GM19193 (cell line): ENCODE data around the gene MTA3.

ENCODE experiments used
- POLR2A ChIP-seq: IDR thresholded peaks from 4 replicates; pipeline ENCODE4 v1.6.1; 2011; ENCODE audit not compliant: insufficient read depth, insufficient read length; ENCODE audit errors: extremely low read depth

MTA3 gene

DNA sequence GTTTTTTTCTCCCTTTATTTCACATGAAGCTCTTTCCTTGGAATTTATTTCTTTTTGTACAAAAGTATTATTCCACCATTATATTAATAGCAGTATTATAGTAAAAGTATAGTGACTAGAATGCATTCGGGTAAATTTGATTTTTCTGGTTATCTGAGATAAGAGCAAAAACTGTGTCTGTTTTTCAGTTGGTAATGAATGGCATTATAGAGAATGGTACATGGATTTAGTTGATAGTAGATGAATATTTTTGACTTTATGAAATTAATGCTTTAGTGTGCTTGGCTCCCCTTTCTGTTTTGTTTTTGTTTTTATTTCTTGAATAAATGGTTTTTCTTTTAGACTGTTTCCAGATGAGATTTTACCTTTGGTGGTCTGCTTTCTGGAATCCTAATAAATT, 71.8 kb downstream of the MTA3 start:
- no peak for TF ChIP-seq POLR2A

DNA sequence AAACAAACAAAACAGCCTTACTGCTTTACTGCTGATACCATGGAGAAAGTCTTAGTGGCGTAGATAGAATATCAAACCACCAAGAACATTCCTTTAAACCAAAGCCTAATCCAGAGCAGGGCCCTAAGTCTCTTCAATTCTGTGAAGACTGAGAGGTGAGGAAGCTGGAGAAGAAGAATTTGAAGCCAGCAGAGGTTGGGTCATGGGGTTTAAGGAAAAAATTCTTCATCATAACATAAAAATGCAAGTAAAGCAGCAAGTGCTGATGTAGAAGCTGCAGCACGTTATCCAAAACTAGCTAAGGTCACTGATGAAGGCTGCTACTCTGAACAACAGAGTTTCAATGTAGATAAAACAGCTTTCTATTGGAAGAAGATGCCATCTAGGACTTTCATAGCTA, 77.1 kb downstream of the MTA3 start:
- TF ChIP-seq POLR2A: no peak

DNA sequence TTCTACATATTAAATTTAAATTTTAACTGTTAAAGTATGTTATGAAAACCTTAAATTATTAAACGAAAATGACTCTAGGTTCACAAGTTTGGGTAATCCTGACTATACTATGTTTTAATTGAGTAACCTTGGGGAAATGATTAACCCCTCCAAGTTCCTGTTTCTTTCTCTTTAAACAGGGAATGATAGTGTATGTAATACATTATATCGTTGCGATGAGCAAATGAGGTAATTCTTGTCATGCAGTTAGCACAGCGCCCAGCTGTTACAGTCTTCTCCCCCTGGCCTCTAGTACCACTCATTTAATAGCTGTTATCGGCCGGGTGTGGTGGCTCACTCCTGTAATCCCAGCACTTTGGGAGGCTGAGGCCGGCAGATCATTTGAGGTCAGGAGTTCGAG, 80.4 kb downstream of the MTA3 start:
- TF ChIP-seq POLR2A: no peak

DNA sequence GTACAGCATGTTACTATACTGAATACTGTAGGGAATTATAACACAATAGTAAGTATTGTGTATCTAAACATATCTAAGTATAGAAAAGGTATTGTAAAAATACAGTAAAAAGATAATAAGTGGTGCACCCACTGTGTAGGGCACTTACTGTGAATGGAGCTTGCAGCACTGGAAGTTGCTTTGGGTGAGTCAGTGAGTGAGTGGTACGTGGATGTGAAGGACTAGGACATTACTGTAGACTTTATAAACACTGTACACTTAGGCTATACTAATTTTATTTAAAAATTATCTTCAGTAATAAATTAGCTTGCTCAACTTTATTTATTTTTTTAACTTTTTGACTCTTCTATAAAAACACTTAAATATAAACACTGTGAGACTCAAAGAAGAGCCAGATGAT, 82.6 kb downstream of the MTA3 start:
- TF ChIP-seq POLR2A: no peak

DNA sequence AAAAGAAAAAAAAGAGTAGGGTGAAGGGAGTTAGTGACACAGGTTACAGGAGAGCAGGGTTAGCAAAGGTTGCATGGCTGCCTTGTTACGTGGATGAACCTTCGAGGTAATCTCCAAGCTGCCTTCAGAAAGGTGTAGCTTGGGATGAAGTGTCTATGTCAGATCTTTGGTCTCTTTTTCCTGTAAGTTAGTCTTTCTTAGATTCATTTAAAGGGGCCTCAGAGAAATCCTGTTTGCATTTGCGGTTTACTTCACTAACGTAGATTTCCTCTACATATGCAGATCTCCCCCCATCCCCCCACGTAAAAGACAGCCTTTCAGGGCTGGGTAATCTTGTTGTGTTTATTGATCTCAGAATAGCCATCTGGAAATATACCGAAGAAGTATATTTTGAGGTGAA, 83.7 kb downstream of the MTA3 start:
- no peak for TF ChIP-seq POLR2A

DNA sequence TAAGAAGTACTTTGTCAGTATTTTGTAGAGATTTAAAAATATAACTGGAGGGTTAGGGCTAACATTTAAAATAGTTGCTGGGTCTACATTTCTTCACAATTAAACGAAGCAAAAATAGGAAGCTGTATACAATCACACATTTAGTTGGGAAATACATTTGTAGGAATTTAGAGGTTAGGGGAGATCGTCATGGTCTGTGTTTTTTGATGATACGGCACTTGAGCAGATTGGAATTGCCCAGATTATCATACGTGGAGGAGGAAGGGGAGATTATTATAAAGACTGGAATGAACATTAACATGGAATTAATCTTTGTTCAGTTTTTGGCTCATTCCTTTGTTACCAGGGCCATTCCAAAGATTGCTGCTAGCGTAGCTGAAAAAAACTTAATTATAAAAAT, 84.6 kb downstream of the MTA3 start:
- TF ChIP-seq POLR2A: no peak

DNA sequence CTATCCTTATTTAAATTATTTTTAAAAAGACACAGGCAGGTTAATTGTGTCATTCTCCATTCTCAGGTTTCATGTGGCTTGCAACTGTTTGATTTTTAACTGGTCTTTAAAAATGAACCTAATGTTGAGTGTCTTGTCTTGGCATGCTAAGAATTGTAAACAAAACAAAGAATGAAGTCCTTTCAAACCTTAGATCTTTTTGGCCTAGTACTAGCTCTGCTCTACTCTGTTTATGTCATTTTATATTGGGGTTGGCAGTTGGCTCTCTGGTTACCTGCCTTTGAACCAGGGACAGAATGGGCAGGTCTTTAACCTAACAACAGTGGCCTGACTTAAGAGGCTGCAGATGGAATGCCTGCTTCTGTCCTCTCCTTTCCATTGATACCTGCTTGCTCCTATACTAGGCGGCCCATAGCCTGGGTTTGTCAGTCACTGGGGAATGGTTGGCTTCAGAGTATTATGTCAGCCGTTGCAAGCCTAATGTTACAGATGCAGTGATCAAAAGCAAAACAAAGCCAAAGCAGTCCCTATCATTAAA, 85.5 kb downstream of the MTA3 start:
- TF ChIP-seq POLR2A: no peak

DNA sequence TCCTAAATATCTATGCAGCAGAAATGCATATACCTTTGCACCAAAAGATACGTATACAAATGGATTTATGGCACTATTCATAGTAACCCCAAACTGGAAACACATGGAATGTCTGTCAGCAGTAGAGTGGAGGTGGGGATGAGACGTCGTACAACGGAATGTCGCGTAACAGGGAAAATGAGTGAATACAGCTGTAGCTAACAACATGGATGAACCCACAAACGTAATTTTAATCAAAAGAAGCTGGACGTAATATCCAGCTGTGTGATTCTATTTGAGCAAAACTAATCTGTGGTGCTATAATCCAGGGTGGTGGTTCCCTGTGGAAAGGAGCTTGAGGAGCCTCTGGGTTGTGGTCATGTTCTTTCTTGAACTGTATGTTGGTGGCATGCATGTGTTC, 89.9 kb downstream of the MTA3 start:
- TF ChIP-seq POLR2A: no peak

DNA sequence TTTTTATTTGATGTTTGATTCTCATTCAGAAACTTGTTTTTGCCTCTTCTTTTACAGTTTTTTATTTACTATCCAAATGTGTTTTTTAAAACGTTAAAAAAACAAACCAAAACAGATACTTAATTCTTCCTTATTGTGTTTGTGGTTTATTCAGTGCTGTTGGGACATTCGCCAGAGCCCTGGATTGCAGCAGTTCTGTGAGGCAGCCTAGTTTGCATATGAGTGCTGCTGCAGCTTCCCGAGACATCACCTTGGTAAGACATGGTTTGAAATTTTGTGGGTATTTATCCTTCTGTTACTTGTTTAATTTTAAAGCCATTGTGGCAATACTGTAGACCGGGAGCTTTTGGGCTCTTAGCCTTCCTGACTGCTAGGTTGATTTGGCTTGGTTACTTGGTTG, 91.2 kb downstream of the MTA3 start:
- TF ChIP-seq POLR2A: no peak

DNA sequence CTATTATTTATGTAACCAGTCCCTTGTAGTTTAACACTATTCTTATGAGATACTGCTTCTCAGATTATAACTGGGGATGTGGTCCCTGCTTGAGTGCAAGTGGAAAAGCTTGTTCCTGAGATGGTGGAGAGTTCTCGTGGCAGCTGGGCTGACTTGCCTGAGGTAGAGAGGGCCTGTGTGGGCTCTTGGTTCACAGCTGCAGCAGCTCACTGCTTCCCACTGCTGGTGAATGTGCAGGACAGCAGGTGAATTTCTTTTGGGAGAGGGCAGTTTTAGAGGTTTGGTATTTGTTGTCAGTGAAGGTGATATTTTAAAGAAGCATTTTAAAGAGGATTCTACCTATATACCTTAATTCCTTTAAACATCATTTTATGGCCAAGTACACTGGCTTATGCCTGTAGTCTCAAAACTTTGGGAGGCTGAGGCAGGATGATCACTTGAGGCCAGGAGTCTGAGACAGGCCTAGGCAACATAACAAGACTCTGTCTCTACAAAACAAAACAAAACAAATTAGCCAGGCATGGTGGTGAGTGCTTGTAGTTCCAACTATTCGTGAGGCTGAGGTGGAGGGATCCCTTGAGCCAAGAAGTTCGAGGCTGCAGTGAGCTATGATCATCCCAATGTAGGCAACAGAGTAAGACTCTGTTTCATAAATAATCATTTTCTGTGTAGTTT, 94.8 kb downstream of the MTA3 start:
- TF ChIP-seq POLR2A: no peak

DNA sequence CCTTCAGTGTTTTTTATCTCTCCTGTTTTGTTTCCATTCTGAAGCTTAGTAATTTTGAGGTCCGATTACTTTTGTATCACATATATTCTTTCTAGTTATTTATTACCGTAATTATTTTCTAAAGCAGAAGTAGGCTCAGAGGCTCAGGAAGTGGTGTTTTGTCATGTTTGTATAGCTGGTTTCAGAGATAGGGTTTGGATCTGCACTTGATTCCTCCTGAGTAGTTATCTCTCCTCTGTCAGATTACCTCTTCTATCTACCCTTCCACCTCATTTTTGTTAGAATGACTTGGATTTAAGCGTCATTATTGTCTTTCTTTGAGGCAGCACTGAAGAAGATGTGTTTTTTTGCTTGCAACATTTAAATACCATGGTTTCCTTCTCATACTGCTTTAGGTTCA, 95.4 kb downstream of the MTA3 start:
- TF ChIP-seq POLR2A: no peak

DNA sequence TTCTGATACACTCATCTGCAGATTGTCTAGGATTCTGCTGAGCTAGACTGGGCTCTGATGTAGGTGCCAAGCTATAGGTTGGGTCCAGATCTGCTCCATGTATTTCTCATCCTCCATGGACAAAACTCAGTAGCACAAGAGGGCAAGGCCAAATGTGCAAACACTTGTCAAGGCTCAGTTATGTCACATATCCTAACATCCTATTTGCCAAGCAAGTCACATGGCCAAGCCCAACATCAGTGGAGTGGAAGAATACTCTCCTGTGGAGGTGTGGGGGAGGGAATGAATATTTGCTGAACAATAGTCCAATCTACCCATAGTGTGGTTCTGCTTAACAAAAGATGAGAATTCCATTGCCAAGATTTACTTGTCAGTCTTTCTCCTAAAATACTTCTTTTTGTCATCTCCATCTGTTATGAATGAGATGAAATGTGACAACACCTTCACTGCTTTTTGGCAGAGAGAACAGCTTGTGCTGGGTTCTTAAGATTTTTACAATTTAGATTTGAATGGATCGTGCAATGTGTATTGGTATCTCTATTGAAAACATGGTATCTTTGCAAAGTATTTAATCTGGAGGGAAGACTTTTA, 105.7 kb downstream of the MTA3 start:
- no peak for TF ChIP-seq POLR2A

DNA sequence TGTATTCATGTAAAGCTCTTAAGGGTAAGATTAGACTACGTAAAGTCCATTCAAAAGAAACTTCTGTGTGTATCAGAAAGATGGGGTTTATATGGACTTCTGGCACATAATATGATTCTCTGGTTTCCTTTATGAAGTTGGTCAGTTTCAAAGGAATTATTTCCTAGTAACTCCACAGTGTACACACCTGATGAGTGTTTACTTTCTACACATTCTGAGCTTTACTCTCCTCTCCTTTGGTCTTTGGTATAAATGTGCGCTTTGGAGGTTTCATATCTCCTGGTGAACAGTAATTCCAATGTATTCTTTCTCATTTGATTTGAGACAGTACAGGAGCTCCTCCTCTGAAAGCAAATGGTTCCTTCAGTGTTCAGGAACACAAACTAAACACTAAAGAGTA, 107.4 kb downstream of the MTA3 start:
- TF ChIP-seq POLR2A: no peak

DNA sequence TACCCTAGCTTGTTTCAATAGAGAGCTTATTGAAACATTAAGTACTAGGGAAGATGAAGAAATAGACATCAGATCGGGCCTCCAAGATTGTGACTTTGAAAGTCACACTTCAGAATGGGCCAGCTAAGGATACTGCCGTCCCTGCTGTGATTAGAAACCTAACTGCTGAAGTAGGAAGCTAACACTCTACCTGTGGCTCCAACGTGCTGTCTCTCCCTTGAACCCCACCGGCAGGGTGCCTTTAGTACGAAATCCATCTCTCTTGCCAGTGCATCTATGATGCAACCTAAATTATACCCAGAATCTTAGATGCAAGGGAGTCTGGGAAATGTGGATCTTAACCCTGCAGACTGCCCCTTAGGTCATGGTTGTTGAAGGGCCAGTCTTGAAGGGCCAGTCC, 116.9 kb downstream of the MTA3 start:
- no peak for TF ChIP-seq POLR2A

DNA sequence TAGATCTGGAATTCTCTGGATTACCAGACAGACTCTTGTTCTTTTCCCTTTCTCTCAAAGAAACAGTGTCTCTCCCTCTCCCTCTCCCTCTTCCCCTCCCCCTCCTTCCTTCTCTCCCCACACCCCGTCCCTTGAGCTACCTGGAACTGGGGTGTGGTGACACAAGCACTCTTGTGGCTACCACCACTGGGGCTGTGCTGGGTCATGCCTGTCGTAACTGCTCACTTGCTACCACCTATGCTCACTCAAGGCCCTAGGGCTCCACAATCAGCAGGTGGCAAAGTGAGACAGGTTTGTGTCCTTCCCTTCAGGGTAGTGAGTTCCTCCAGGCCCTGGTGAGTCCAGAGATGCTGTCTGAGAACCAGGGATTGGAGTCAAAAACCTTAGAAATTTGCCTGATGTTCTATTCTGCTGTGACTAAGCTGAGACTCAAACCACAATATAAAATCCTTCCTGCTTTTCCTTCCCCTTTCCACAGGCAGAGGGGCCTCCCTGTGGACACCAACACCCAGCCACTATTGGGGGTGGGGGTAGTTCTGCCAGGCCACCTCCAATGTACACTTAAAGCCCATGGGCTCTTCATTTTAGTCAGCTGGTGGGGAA, 124.7 kb downstream of the MTA3 start:
- TF ChIP-seq POLR2A: no peak
